Mucosa of stomach (tissue), 1 donor: ENCODE measurements around the gene PCGF5.
"Not testable (repeated sequence)": the region's sequence is repeated elsewhere in the genome, so short reads cannot be mapped to it uniquely, and the experiment has no call there.

Experiments used
- H3K27me3 ChIP-seq: one replicate; pipeline ENCODE4 v1.7.0; 2013; ENCODE audit warnings: mild to moderate bottlenecking, low read length; ENCODE audit not compliant: control insufficient read depth, insufficient read depth
- H3K36me3 ChIP-seq: one replicate; pipeline ENCODE4 v1.7.0; 2013; ENCODE audit warnings: low read length; ENCODE audit not compliant: control insufficient read depth, insufficient read depth
- H3K4me1 ChIP-seq: one replicate; pipeline ENCODE4 v1.7.0; 2013; ENCODE audit warnings: mild to moderate bottlenecking, low read length; ENCODE audit not compliant: control insufficient read depth, insufficient read depth
- H3K4me3 ChIP-seq: one replicate; pipeline ENCODE4 v1.7.0; 2013; ENCODE audit warnings: low read length
- H3K9ac ChIP-seq: one replicate; pipeline ENCODE4 v1.7.0; 2013; ENCODE audit warnings: mild to moderate bottlenecking, low read length, moderate library complexity
- H3K9me3 ChIP-seq: one replicate; pipeline ENCODE4 v1.7.0; 2013; ENCODE audit warnings: mild to moderate bottlenecking, low read length, moderate library complexity; ENCODE audit not compliant: control insufficient read depth
- donor health status: Pancreatic carcinoma.

The PCGF5 gene

GRCh38 chr10:91313796-91314485 is 93.5 kb downstream of the PCGF5 start:
- no peaks in the 10 kb centered on the region for H3K36me3 ChIP-seq
- H3K4me1 ChIP-seq: no peaks in the 10 kb centered on the region

GRCh38 chr10:91316486-91316885 is 96.0 kb downstream of the PCGF5 start:
- H3K4me3 ChIP-seq: no peak overlapping the region
- no peaks in the 10 kb centered on the region for H3K4me1 ChIP-seq
- no peaks in the 10 kb centered on the region for H3K9me3 ChIP-seq
- no peaks in the 10 kb centered on the region for H3K36me3 ChIP-seq
- H3K27me3 ChIP-seq: no peaks in the 10 kb centered on the region
- no peak overlapping the region for H3K9ac ChIP-seq

More at GRCh38 chr10:91313796-91314485, 93.5 kb downstream of the PCGF5 start:
- H3K4me3 ChIP-seq: no peak overlapping the region
- H3K9ac ChIP-seq: no peak overlapping the region
- no peaks in the 10 kb centered on the region for H3K27me3 ChIP-seq
- no peaks in the 10 kb centered on the region for H3K9me3 ChIP-seq

- H3K36me3 ChIP-seq: no peaks in the 10 kb centered on the region
- no peaks in the 10 kb centered on the region for H3K4me1 ChIP-seq
- H3K27me3 ChIP-seq: no peaks in the 10 kb centered on the region
- no peak overlapping the region for H3K4me3 ChIP-seq
- no peak overlapping the region for H3K9ac ChIP-seq
- H3K9me3 ChIP-seq: no peaks in the 10 kb centered on the region
Measured at GRCh38 chr10:91317541-91317940, 97.1 kb downstream of the PCGF5 start.

- Histone ChIP-seq H3K9me3 (no peaks in the 10 kb centered on the region), H3K4me1 (no peaks in the 10 kb centered on the region), H3K9ac (no peak overlapping the region), H3K27me3 (no peaks in the 10 kb centered on the region), H3K36me3 (no peaks in the 10 kb centered on the region), H3K4me3 (no peak overlapping the region)
Measured at GRCh38 chr10:91319336-91319735, 98.9 kb downstream of the PCGF5 start.

- not testable (repeated sequence) for H3K36me3 ChIP-seq, H3K9me3 ChIP-seq, H3K4me3 ChIP-seq, H3K27me3 ChIP-seq, H3K4me1 ChIP-seq, H3K9ac ChIP-seq
Measured at GRCh38 chr10:91323293-91323905, 102.9 kb downstream of the PCGF5 start.

GRCh38 chr10:91328320-91328984 is 108.0 kb downstream of the PCGF5 start:
- no peaks in the 10 kb centered on the region for H3K27me3 ChIP-seq
- H3K9me3 ChIP-seq: no peaks in the 10 kb centered on the region
- no peaks in the 10 kb centered on the region for H3K36me3 ChIP-seq
- no peak overlapping the region for H3K4me3 ChIP-seq
- H3K9ac ChIP-seq: no peak overlapping the region
- no peaks in the 10 kb centered on the region for H3K4me1 ChIP-seq
